ENCODE measurements around the gene GLI3. TPM values are rescaled to one million over a fixed set of nuclear protein-coding genes. Genes with fewer than 3 reads are reported as not detected.
A peak's percentile ranks its signal among the peaks of the same experiment; 100 is the strongest.

Gene GLI3
- total RNA-seq: 136 and 141 TPM in 2 replicates
- long read RNA-seq, partial matches to known transcripts: 3 of 30 reads
- long read RNA-seq, other reads (novel, unspliced or antisense): 27 of 30 reads

GRCh38 chr7:42236976-42237810, at the start of gene GLI3:
GLI3 (minus strand) TSS chr7:42237209; CDS start chr7:42223253, 13,956 bp downstream.
- H3K9me3 Mint-ChIP-seq: no peaks in the 10 kb centered on the region
- peaks cover 71% of the 10 kb centered on the region for H3K4me1 Mint-ChIP-seq
- H3K36me3 Mint-ChIP-seq (ENCODE audit: low read depth): peaks cover 3% of the 10 kb centered on the region
- DNase-seq (ENCODE audit: low read depth, low spot score): peak; percentile 78
- peak within 1 kb of the TSS; percentile 99 for H3K4me3 Mint-ChIP-seq
- H3K27ac Mint-ChIP-seq (ENCODE audit: unreplicated experiment): peak within 1 kb of the TSS; percentile 99
- H3K27me3 Mint-ChIP-seq (ENCODE audit: low read depth): no peaks in the 10 kb centered on the region
- peak; percentile 39 for TF ChIP-seq CTCF (conservative IDR thresholded peaks at IDR 0.05)

DNA sequence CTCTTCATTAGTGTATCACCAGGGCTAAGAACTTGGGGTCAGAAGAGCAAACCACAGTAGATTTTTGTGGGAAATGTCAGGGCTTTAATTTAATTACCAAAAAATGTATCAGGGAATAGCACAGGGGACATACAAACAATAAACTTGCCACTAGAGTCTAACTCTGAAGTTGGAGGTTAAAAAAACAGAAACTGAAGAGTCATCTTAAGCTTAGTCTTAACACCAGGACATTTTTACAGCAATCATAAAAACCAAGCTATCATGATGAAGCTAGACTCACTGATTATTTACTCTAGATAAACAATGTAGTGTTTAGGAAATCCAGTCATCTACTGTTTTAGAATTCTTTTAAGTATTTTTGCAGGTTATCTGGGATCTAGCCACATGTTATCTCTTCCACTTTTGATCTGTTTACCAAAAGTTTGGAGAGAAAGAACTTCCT, 48.4 kb upstream of the GLI3 start:
- Mint-ChIP-seq H3K4me1 (peaks cover 4% of the 10 kb centered on the region), H3K27me3 (ENCODE audit: low read depth) (no peaks in the 10 kb centered on the region), H3K9me3 (no peaks in the 10 kb centered on the region), H3K4me3 (no peak overlapping the region), H3K36me3 (ENCODE audit: low read depth) (no peaks in the 10 kb centered on the region), H3K27ac (ENCODE audit: unreplicated experiment) (no peak overlapping the region)
- DNase-seq (ENCODE audit: low read depth, low spot score): no peak
- TF ChIP-seq CTCF (conservative IDR thresholded peaks at IDR 0.05): no peak

DNA sequence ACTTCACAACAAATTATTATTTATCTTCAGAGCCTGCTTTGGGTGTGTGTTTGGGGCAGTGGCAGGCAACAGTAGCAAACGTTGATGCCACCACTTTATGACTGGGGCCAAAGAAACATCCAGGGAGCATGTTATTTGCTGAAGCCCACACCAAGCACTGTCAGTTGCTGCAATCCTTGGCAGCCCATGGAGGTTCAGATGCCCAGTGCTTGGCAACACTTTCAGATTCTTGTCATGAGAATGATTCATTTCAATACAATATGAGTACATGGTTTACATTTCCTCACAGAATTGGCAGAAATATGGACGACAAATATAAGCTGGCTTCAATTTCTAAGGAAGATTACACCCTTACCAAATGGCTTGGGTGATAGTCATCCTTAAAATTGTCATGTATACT, 46.5 kb upstream of the GLI3 start:
- H3K4me3 Mint-ChIP-seq: no peak overlapping the region
- no peak for TF ChIP-seq CTCF (conservative IDR thresholded peaks at IDR 0.05)
- peaks cover 5% of the 10 kb centered on the region for H3K9me3 Mint-ChIP-seq
- peaks cover 4% of the 10 kb centered on the region for H3K4me1 Mint-ChIP-seq
- DNase-seq (ENCODE audit: low read depth, low spot score): no peak
- no peaks in the 10 kb centered on the region for H3K36me3 Mint-ChIP-seq (ENCODE audit: low read depth)
- H3K27me3 Mint-ChIP-seq (ENCODE audit: low read depth): no peaks in the 10 kb centered on the region
- no peak overlapping the region for H3K27ac Mint-ChIP-seq (ENCODE audit: unreplicated experiment)

DNA sequence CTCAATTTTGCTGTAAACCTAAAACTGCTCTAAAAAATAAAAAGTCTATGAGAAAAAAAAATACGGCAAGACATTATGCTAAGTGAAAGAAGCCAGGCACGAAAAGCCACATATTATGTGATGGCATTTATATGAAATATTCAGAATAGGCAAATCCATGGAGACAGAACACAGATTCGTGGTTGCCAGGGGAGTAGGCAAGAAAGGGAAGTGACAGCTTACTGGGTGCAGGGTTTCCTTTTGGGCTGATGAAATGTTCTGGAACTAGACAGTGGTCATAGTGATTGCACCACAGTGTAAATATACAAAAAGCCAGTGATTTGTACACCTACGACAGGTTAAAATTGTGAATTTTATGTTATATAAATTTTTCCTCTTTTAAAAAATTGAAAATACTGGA, 41.3 kb upstream of the GLI3 start:
- Mint-ChIP-seq H3K9me3 (peaks cover 5% of the 10 kb centered on the region), H3K36me3 (ENCODE audit: low read depth) (no peaks in the 10 kb centered on the region), H3K27me3 (ENCODE audit: low read depth) (no peaks in the 10 kb centered on the region), H3K4me1 (peaks cover 4% of the 10 kb centered on the region), H3K27ac (ENCODE audit: unreplicated experiment) (no peak overlapping the region), H3K4me3 (no peak overlapping the region)
- no peak for TF ChIP-seq CTCF (conservative IDR thresholded peaks at IDR 0.05)
- DNase-seq (ENCODE audit: low read depth, low spot score): no peak

DNA sequence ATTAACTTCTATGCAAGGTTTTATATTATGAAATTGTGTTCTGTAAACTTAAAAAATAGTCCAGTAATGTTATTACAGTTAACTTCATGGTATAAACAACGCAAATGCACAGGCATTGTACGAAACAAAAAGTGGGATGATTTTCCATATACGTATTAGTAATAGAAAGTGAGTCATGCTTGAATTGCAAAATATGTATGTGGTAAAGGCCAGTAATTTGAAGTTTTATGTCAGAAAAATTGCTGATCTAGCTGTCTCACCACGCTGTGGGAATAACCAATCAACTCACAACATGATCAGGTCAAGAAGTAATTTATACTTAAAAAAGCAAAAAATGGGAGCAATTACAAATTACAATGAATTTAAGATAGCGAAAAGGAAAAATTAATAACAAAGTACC, 37.0 kb upstream of the GLI3 start:
- H3K27me3 Mint-ChIP-seq (ENCODE audit: low read depth): no peaks in the 10 kb centered on the region
- TF ChIP-seq CTCF (conservative IDR thresholded peaks at IDR 0.05): no peak
- H3K36me3 Mint-ChIP-seq (ENCODE audit: low read depth): no peaks in the 10 kb centered on the region
- no peak overlapping the region for H3K4me3 Mint-ChIP-seq
- no peak for DNase-seq (ENCODE audit: low read depth, low spot score)
- no peak overlapping the region for H3K27ac Mint-ChIP-seq (ENCODE audit: unreplicated experiment)
- H3K9me3 Mint-ChIP-seq: no peaks in the 10 kb centered on the region
- peaks cover 4% of the 10 kb centered on the region for H3K4me1 Mint-ChIP-seq

All from neural crest cell (in vitro differentiated cells).